GM23338 (cell line): ENCODE data around the gene OR10K2.
"Not testable (repeated sequence)": the region's sequence is repeated elsewhere in the genome, so short reads cannot be mapped to it uniquely, and the experiment has no call there.

Experiments
- CREB1 ChIP-seq: fragments of 250-450 bp; sonication (Bioruptor Pico); IDR thresholded peaks from 2 replicates; pipeline ENCODE4 v1.5.0; 2020; ENCODE audit warnings: low read depth, mild to moderate bottlenecking, moderate library complexity
- CTCF ChIP-seq, 2 experiments: fragments of 200-600 bp in 1 of 2; sonication (generic) in 1 of 2; conservative IDR thresholded peaks; 2 replicates each; pipeline versions ENCODE4 v1.5.1 to v1.6.1; 2016 to 2017; ENCODE audit warnings: antibody characterized with exemption in 2 of 2, low read depth in 2 of 2, mild to moderate bottlenecking in 2 of 2, moderate library complexity in 1 of 2
- EZH2 ChIP-seq: fragments of 200-600 bp; sonication (generic); IDR thresholded peaks from one replicate; pipeline ENCODE4 v1.8.0; 2017; ENCODE audit warnings: antibody characterized with exemption, mild to moderate bottlenecking, low read depth; ENCODE audit not compliant: unreplicated experiment
- EZH2phosphoT487 ChIP-seq: fragments of 200-600 bp; sonication (generic); IDR thresholded peaks from one replicate; pipeline ENCODE4 v1.8.1; 2018; ENCODE audit warnings: antibody characterized with exemption; ENCODE audit not compliant: unreplicated experiment
- POLR2AphosphoS5 ChIP-seq: IDR thresholded peaks from 2 replicates; pipeline ENCODE4 v1.6.1; 2016; ENCODE audit warnings: antibody characterized with exemption, low read depth
- REST ChIP-seq: IDR thresholded peaks from one replicate; pipeline ENCODE4 v1.6.1; 2018; ENCODE audit warnings: antibody characterized with exemption; ENCODE audit not compliant: unreplicated experiment
- ZNF114 ChIP-seq: fragments of 250-450 bp; sonication (Bioruptor Pico); IDR thresholded peaks from 2 replicates; pipeline ENCODE4 v1.5.0; 2020; ENCODE audit warnings: mild to moderate bottlenecking, moderate library complexity

- not testable (repeated sequence) for TF ChIP-seq EZH2; CTCF (conservative IDR thresholded peaks at IDR 0.05; ENCODE audit: low read depth in 2 of 2); EZH2phosphoT487; CREB1 (CRISPR knock-in tag); POLR2AphosphoS5; ZNF114 (CRISPR knock-in tag); REST
These were observed 4.1 kb upstream of the OR10K2 start for GRCh38 chr1:158430163-158430562.
